Kidney (tissue), 14 donors: ENCODE data around the gene B4GALNT3. TPM values are rescaled to one million over a fixed set of nuclear protein-coding genes. Genes with fewer than 3 reads are reported as not detected.

Experiments used
- DNase-seq, 5 donors: peaks; one replicate each; pipeline ENCODE4 v3.0.0-alpha.2; 2013 to 2020
- FAIRE-seq: peaks from 2 replicates; lab custom pipeline; 2012; peaks lifted over from hg19 to GRCh38; lab: Jason Lieb, UNC
- H3K27ac ChIP-seq, 2 donors: one replicate each; pipeline ENCODE4 v1.7.0; 2013; ENCODE audit warnings: low read depth in 2 of 2, low read length in 2 of 2, inconsistent platforms in 1 of 2
- H3K27me3 ChIP-seq: one replicate; pipeline ENCODE4 v1.7.1; 2013; ENCODE audit warnings: low read length, inconsistent platforms; ENCODE audit not compliant: control insufficient read depth, insufficient read depth
- H3K36me3 ChIP-seq, 3 donors: one replicate each; pipeline versions ENCODE4 v1.7.0 to v1.7.1; 2013; ENCODE audit warnings: low read length in 3 of 3, control low read depth in 1 of 3, inconsistent platforms in 1 of 3; ENCODE audit not compliant: insufficient read depth in 3 of 3, control insufficient read depth in 2 of 3
- H3K4me1 ChIP-seq, 3 donors: one replicate each; pipeline versions ENCODE4 v1.7.0 to v1.7.1; 2013; ENCODE audit warnings: low read length in 3 of 3, inconsistent platforms in 1 of 3, low read depth in 1 of 3; ENCODE audit not compliant: control insufficient read depth in 2 of 3, insufficient read depth in 2 of 3
- H3K4me3 ChIP-seq, 3 donors: one replicate each; pipeline versions ENCODE4 v1.7.0 to v1.8.1; 2013; ENCODE audit warnings: low read length in 3 of 3, control low read depth in 1 of 3, inconsistent platforms in 1 of 3
- H3K9ac ChIP-seq, 3 donors: one replicate each; pipeline versions ENCODE4 v1.7.0 to v1.7.1; 2013; ENCODE audit warnings: low read length in 3 of 3, control low read depth in 1 of 3, inconsistent platforms in 1 of 3
- H3K9me3 ChIP-seq, 3 donors: one replicate each; pipeline versions ENCODE4 v1.7.0 to v1.7.1; 2013; ENCODE audit warnings: low read length in 3 of 3, control low read depth in 1 of 3, inconsistent platforms in 1 of 3; ENCODE audit not compliant: control insufficient read depth in 2 of 3, insufficient read depth in 1 of 3
- intact Hi-C: fragments of 100-400 bp; cut with DNase I; formaldehyde crosslinking; loops from one replicate; pipeline ENCODE4 v1.11.1; 2022
- polyA plus RNA-seq: library from polyadenylated mRNA; stranded (reverse); fragments of 350-450 nt; fragmentation: Illumina TruSeq; extraction: RNeasy Lipid Tissue Mini Kit (QIAGEN cat#74804); gene quantifications from one replicate; pipeline ENCODE4 v1.2.3, GENCODE V29; 2014; ENCODE audit warnings: low read depth, low replicate concordance; ENCODE audit not compliant: insufficient read depth
- total RNA-seq: library from RNA; stranded (reverse); fragmentation: NEBNext Ultra II Directional; extraction: Animal tissue kit (Norgen Biotek cat#: 25700); gene quantifications from one replicate; pipeline ENCODE4 v1.2.1, GENCODE V29; 2021
- TF ChIP-seq, protein P1 (sequence below): IDR thresholded peaks from 3 replicates; pipeline ENCODE4 v1.5.1; 2012; ENCODE audit warnings: mild to moderate bottlenecking, moderate library complexity, borderline replicate concordance; ENCODE audit not compliant: insufficient read depth; ENCODE audit errors: extremely low read depth
- donor health status: control.
- donor health status: control.
- donor health status: control.
- donor health status: control.
- donor health status: control.
- donor health status: DM: yes; HTN: yes; CAD: no.
- donor health status: Normal renal cell carcinoma (clear cell type).

The B4GALNT3 gene
- total and polyA plus RNA-seq, 2 donors from 2014 or later = 11.3 to 12.5 TPM

DNA sequence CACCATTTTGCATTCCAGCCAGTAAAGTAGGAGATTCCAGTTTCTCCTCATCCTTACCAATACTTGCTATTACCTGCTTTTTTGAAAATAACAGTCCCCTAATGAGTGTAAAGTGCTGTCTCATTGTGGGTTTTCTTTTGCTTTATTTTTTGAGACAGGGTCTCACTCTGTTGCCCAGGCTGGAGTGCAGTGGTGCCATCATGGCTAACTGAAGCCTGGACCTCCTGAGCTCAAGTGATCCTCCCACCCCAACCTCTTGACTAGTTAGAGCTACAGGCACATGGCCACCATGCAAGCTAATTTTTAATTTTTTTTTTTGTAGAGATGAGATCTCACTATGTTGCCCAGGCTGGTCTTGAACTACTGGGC, 142.9 kb downstream of the B4GALNT3 start:
- intact Hi-C loops = no loop called here
- Histone ChIP-seq H3K4me3 (no peak overlapping the region), H3K27ac (no peak overlapping the region), H3K27me3 (no peaks in the 10 kb centered on the region), H3K9ac (no peak overlapping the region), H3K4me1 (peaks cover 0 to 2% (median 0%) of the 10 kb centered on the region in 3 donors), H3K36me3 (no peaks in the 10 kb centered on the region), H3K9me3 (no peaks in the 10 kb centered on the region)
- DNase-seq (no peak), FAIRE-seq (no peak)
- TF ChIP-seq, protein P1, sequence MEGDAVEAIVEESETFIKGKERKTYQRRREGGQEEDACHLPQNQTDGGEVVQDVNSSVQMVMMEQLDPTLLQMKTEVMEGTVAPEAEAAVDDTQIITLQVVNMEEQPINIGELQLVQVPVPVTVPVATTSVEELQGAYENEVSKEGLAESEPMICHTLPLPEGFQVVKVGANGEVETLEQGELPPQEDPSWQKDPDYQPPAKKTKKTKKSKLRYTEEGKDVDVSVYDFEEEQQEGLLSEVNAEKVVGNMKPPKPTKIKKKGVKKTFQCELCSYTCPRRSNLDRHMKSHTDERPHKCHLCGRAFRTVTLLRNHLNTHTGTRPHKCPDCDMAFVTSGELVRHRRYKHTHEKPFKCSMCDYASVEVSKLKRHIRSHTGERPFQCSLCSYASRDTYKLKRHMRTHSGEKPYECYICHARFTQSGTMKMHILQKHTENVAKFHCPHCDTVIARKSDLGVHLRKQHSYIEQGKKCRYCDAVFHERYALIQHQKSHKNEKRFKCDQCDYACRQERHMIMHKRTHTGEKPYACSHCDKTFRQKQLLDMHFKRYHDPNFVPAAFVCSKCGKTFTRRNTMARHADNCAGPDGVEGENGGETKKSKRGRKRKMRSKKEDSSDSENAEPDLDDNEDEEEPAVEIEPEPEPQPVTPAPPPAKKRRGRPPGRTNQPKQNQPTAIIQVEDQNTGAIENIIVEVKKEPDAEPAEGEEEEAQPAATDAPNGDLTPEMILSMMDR = no peak

GRCh38 chr12:604956-605355, 145.2 kb downstream of the B4GALNT3 start:
- intact Hi-C loops = no loop called here
- H3K36me3 ChIP-seq = no peaks in the 10 kb centered on the region
- peaks cover 0 to 7% (median 5%) of the 10 kb centered on the region in 3 donors for H3K4me1 ChIP-seq
- DNase-seq (peak in 1 of 5 donors; percentile 37), FAIRE-seq (no peak)
- H3K27me3 ChIP-seq = no peaks in the 10 kb centered on the region
- TF ChIP-seq, protein P1 = no peak
- no peaks in the 10 kb centered on the region for H3K9me3 ChIP-seq
- no peak overlapping the region for H3K9ac ChIP-seq
- H3K4me3 ChIP-seq = no peak overlapping the region
- no peak overlapping the region for H3K27ac ChIP-seq

- peak in 2 of 5 donors; percentile 65 for DNase-seq
- TF ChIP-seq, protein P1 = no peak
Observed at GRCh38 chr12:607541-608001, 147.8 kb downstream of the B4GALNT3 start.

GRCh38 chr12:608413-608812, 148.7 kb downstream of the B4GALNT3 start:
- Histone ChIP-seq H3K27ac (no peak overlapping the region), H3K27me3 (no peaks in the 10 kb centered on the region), H3K36me3 (no peaks in the 10 kb centered on the region), H3K4me3 (no peak overlapping the region), H3K4me1 (peaks cover 0 to 10% (median 5%) of the 10 kb centered on the region in 3 donors), H3K9ac (no peak overlapping the region), H3K9me3 (no peaks in the 10 kb centered on the region)
- FAIRE-seq (no peak), DNase-seq (peak in 1 of 5 donors; percentile 15)
- TF ChIP-seq, protein P1 = no peak
- intact Hi-C loops = no loop called here

More at GRCh38 chr12:607541-608001, 147.8 kb downstream of the B4GALNT3 start:
- Histone ChIP-seq H3K36me3 (no peaks in the 10 kb centered on the region), H3K9ac (no peak overlapping the region), H3K27me3 (no peaks in the 10 kb centered on the region), H3K9me3 (no peaks in the 10 kb centered on the region), H3K4me1 (peaks cover 0 to 10% (median 5%) of the 10 kb centered on the region in 3 donors), H3K4me3 (no peak overlapping the region), H3K27ac (peak overlapping the region in 1 of 2 donors; percentile 27)
- intact Hi-C loops = no loop called here
- FAIRE-seq = no peak
